HG03280 (cell line): ENCODE measurements around the gene GET4.
"Not testable (repeated sequence)": the region's sequence is repeated elsewhere in the genome, so short reads cannot be mapped to it uniquely, and the experiment has no call there.

Experiments
- ATAC-seq: cut with Tn5 transposase; IDR thresholded peaks from one replicate; pipeline ENCODE4 v1.9.1; 2021; ENCODE audit warnings: mild to moderate bottlenecking, moderate library complexity; ENCODE audit not compliant: unreplicated experiment

The GET4 gene

DNA sequence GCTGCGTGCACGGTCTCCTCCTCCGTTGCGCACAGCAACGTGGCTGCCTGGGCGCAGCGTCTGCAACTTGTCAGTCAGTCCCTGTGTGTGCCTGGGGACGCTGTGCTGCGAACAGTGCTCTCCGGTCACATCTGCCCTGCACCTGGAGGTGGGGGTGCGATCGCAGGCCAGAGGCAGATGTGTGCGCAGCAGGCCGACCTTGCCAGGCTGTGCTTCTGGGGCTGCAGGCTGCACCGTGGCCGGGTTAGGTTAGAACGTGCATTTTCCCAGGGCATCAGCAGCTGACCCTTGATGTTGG, 8.2 kb upstream of the GET4 start:
- ATAC-seq: no peak

DNA sequence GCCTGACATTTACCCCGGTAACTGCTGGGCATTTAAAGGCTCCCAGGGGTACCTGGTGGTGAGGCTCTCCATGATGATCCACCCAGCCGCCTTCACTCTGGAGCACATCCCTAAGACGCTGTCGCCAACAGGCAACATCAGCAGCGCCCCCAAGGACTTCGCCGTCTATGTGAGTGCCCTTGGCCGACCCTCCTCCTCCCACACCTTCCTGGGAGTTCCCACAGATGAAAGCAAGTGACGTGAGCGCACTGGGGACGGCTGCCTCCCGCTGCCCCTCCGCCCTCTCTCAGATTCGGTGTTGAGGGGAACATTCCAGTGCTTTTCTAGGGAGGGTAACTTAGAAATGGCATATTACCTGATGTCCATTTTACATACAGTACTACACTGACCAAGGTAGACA, 7.0 kb upstream of the GET4 start:
- ATAC-seq: no peak

DNA sequence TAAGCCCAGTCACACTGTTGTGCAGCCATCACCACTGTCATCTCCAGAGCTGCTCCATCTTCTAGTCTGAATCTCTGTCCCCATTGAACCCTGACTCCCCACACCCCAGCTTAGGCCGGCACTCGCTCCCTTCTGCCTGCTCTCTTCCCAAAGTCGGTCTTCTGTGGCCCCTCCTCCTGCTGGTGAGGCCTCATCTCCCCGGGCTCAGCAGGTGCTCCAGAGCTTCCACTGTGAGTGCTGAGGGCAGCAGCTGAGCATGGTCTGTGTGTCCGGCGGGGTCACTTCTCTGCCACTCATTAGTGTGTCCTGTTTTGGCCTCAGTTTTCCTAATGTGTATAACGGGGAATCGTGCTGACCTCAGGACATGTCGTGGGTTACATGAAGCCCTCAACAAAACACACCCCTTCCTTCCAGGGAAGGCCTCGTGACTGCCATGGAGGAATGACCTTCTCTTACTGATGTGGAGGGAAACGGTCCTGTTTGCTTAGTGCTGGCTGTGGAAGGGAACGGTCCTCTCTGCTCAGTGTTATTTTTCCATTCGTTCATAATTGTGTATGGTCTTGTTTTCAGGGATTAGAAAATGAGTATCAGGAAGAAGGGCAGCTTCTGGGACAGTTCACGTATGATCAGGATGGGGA, 4.3 kb upstream of the GET4 start:
- no peak for ATAC-seq

DNA sequence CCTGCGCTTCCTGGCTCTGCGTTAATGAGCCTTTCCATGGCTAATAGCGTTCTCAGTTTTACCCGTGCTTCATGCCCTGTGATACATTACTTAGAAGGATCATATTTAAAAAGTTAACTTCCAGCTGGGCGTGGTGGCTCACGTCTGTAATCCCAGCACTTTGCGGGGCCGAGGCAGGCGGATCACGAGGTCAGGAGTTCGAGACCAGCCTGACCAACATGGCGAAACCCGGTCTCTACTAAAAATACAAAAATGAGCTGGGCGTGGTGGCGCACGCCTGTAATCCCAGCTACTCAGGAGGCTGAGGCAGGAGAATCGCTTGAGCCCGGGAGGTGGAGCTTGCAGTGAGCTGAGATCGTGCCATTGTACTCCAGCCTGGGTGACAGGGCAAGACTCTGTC, 3.7 kb upstream of the GET4 start:
- ATAC-seq: not testable (repeated sequence)

DNA sequence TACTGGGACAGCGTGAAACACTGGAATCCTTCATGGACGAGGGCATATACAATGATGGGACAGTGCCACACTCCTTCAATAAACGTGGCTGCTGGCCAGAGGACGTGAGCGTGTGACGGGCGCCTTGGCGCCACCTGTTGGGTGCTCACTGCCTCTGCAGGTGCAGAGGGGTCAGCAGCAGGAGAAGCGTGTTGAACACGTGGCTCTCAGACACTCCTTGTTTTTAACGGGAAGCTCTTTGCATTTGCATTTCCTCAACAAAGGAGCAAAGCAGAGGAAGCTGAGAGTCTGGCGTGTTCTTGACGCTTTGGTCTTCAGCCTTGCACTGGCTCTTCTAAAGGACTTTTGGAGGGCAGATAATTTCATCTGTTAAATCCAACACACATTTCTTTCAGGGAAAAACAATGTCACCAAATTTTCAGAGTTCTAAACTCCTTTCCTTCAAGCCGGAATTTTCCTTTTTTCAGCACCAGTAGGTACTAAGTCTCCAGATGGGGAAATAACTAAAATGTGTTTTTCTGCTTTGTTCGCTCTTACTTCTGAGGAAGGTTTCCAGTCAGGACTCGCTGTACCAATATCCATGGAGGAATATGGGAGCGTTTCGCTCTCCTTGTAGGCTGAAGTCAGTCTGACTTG, 2.9 kb upstream of the GET4 start:
- no peak for ATAC-seq

DNA sequence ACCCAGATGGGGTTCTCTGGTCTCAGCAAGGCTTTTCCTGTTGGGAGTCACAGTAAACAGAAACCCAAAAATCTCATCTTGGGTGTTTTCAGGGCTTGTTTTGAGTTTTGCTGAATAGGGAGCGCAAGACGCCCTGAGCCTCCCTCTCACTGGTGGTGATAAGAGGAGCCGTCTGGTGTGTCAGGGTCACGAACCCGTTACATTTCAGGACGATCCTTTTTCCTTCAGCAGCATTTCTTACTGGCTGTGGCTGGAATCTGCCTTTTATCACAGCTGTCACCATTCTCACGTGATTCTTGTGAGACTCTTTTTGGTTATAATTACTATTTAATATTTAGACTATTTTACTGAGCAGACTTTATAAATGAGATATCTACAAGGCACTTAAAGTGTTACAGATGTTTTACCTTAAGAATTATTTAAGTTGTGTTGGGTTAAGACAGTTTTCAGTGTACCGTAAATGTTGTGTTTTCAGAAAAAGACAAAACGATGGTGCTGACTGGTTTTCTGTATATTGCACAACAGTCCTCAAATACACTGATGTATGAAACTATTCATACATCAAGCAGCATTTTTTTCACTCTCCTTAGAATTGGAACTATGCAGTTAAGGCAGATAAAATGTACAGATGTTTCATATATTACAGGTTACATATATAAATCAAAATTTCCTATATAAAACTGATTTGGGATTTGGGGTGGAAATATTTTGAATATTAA, 2.2 kb upstream of the GET4 start:
- no peak for ATAC-seq

DNA sequence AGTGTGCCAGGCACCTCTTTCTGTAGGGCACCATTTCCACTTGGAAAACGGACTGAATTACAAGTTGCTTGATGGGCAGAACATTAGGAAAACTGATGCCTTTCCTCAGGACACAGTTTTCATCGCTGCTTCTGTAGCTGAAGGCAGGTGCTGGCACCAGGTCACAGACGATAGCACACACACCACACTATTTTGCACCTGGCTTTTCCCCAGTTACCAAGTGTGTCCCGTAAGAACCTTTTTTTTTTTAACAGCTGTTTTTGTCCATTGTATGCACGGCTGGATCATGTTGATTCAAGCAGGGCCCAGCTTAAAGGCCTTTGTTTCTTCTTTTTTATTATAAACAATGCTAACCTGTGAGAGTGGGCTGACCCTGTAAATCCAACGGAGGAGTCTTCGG, 1.3 kb upstream of the GET4 start:
- no peak for ATAC-seq

DNA sequence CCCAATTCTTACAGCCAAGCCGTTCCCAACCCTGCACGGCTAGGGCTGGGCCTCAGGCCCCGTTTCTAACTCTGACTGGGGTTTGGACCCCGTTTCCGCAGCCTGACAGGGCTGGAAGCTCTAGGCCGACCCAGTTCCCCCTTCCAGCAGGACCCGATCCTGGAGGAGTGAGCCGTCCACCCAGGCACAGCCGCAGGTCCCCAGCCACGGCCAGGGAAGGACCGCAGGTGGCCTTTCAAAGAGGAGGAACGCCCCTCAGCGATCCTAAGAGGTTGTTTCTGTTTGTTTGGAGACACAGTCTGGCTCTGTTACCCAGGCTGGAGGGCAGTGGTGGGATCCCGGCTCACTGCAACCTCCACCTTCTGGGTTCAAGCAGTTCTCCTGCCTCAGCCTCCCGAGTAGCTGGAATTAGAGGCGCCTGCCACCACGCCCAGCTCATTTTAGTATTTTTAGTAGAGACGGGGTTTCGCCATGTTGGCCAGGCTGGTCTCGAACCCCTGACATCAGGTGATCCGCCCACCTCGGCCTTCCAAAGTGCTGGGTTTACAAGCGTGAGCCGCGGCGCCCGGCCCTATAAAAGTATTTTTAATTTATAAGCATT, 778 bp upstream of the GET4 start:
- no peak for ATAC-seq

DNA sequence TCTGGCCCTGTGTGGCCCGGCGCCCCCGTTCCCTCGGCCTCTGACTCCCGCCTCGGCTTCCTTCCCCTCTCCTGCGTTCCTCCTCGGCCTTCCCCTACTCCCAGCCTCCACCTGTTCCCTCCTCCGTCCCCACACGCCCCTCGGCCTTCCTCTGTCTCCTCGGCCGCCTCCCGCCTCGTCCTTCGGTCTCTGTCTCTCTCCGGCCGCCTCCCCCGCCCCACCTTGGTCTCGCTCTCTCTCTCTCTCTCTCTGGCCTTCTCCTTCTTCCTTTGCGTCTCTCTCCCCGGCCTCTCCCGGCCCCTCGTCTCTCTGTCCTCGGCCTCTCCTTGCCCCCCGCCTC, 588 bp downstream of the GET4 start:
- ATAC-seq: no peak

DNA sequence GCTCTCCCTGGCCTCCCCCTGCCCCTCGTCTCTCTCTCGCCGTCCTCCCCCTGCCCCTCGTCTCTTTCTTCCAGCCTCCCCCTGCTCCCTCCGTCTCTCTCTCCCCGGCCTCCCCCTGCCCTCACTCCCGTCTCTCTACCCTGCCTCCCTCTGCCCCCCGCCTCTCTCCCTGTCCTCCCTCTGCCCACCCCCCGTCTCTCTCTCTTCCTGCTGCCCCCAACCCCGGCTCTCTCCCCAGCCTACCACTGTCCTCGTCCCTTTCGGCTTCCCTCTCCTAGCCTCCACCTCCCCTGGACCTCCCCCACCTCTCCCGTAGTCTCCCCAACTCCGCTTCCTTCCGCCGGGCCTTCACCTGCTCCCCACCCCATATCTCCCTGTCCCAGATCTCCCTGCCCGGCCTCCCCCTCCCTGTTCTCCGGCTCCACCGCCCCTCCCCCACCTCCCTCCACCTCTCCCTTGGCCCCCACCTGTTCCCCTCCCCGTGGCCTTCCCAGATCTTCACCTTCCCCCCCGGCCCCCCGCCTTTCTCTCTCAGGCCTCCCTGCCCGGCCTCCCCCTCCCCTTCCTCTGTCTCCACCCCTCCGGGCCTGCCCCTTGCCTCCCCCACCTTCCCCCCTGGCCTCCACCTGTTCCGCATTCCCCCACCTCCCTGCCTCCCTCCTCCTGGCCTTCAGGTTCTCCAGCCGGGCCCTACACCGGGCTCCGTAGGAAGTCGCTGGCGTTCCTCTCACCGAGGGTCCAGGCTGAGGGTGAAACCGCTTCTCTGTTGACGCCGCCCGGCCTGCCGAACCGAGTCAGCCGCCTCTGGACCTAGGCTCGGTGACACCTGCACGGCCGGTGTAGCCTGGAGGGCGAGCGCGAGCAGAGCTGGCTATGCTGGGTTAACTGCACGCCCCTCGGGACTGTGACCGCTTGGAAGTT, 1.2 kb downstream of the GET4 start:
- no peak for ATAC-seq

DNA sequence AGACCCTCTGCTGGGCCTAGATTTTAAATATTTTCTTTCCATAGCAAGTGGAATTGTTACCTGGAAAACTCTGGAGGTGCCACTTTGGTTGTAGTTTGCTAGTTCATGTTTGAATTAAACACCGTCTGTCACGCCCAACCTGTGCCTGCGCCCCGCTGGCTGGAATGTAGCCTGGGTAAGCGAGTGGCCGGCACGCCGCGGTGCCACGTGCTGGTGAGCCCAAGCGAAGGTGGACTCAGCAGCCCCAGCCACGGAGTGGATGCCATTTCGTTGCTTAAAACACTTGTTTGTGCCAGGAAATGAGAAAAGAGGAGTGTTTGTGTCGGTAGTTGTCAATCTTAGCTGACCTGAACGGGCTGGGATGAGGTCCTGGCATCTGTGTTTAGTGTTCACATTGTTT, 2.7 kb downstream of the GET4 start:
- no peak for ATAC-seq

DNA sequence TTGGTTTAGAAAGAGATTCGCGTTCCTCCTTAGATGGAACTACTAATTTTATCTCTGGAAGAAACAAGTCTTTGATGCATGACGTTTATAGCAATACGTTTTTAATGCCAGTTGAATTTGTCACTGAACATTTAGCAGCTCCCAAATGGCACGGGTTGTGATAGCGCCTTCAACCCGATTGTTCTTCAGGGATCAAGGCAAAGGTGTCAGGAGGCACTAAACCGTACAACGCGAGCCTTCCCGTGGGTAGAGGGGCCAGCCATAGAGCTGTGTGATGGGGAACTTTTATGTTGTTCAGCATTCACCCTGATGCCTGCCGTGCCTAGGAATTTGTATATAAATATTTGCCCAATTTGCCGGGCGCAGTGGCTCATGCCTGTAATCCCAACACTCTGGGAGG, 3.4 kb downstream of the GET4 start:
- ATAC-seq: no peak

DNA sequence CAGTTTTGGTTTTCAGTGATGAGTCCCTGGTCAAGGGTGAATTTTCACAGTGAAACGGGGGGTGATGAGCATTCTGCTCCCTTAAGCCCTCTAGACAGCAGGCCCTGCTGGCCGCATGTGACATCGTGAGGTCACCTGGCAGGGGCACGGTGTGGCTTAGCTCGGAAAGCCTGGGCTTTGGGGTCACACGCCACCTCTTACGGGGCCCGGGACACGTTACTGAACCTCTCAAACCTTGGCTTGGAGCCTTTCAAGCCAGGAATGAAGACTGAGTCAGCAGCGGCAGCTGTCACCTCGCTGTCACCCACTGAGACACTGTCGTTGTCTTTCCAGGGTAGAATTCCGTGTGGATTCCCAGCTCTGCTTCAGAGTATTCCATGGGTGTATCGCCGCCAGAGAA, 4.1 kb downstream of the GET4 start:
- no peak for ATAC-seq

DNA sequence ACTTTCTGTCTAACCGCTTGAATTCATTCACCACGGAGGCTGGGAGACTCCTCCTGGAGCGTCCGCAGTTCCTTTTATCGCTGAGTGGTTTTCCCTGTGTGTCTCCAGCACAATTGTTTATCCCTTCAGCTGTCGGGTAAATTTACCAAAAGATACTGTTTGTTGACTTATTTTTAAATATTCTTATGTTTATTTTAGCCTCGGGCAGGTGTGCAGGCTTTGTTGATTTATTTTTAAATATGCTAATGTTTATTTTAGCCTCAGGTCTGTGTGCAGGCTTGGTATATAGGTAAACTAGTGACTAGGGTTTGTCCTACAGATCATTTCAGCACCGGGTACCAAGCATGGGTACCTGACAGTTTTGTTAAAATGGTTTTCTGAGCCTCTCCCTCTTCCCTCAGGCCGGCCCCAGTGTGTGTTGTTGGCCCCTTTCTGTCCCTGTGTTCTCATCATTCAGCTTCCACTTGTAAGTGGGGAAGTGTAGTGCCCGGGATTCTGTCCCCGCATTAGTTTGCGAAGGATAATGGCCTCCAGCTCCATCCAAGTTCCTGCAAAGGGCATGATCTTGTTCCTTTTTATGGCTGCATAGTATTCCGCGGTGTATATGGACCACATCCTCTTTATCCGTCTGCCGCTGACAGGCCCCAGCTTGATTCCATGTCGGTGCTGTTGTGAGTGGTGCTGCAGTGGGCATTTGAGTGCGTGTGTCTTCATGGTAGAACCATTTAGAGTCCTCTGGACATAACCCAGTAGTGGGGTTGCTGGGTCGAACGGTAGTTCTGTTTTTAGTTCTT, 5.3 kb downstream of the GET4 start:
- ATAC-seq: no peak

DNA sequence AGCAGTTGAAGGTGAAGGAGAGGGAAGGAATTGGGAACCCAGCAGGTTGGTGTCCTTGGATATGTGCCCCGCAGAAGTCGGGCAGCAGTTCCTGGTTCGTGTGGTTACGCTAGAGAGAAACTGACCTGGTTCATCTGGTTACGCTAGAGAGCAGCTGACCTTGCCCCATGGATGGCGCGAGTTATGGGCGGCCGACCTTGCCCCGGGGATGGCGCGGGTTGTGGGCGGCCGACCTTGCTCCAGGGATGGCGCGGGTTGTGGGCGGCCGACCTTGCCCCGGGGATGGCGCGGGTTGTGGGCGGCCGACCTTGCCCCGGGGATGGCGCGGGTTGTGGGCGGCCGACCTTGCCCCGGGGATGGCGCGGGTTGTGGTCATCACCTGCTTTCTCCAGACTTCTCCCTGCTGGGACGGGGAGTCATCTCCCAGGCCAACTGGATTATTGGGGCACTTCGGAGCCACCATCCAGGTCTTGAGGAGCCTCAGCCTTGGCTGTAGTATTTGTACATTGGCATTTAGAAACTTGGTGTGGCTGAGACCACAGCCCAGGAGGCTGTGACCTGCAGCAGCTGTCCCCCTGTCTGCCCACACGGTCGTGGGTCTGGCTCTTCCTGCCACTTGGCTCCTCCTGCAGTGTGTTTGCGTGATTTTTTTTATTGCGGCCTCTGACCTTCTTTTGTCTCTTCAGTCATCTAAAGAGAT, 6.1 kb downstream of the GET4 start:
- ATAC-seq: no peak

DNA sequence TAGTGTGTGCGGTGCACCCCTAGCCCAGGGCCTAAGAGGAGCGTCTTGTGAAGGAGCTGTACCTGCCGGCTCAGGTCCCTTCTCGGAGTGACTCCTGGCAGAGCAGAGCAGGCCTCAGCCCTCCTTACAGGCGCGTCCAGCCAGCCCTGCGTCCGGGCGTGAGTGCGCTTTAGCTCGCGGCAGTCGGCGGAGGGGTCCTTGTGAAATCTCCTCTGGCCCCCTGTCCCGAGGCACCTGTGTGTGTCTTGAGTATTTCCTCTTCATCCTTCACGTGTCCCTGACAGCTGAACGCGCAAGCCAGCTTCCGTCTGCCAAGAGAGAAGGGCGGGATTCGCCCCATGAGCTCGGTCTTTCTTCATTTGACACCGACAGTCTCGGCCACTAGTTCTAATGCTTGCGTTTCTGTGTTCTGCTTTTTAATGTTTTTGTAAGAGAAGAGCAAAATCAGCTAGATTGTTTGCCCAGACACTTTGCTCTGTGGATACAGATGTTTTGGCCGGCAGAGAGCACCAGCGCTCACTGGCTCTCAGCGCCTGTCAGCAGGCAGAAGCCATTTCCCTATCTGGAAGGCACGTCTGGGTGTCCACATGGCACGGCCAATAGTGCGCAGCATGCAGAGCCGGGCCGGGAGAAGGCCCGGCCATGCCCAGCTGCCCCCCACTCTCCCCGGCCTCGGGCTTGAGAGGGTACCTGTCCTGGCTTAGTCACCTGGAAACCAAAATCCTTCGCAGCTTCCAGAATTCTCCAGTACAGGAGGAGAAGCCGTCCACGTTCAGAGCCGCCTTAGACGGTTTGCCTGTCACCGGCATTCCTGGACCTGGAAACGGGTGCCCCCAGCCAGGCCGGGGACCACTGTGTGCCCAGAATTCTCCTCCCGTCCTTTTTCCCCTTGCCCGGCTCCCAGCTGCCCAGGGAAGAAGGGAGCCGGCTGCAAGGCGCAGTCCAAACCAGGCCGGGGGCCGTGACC, 7.0 kb downstream of the GET4 start:
- no peak for ATAC-seq

DNA sequence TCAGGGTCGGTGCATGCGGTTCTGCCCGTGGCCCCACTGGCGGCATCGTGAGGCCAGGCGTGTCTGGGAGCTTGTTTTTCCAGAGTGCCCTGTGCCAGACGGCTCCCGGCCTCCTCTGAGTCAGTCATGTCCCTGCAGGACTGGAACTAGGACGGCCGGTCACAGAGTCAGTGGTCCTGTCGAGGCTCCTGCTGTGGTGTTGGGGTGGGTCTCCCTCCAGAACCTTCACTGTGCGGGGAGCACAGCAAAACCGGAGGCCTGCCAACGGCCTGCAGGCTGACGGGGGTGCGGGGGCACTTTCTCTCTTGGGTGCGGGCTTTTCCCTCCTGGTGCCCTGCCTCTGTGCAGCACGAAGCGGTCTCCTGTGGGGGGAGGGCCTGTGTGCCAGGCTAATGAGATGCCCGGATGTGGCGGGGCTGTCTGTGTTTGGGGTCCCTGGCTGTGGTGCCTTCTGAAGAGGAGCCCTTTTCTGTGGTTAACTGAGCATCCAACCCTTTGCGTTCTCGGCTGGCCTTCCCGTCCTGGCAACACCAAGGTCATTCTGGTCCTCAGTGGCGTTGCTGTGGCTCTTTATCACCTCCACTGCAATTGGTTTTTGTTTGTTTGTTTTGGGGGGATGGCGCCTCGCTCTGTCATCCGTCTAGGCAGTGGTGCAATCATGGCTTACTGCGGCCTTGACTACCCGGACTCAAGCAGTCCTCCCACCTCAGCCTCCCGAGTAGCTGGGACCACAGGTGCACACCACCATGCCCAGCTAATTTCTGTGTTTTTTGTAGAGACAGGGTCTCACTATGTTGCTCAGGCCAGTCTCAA, 8.0 kb downstream of the GET4 start:
- no peak for ATAC-seq
